ENCODE measurements around the gene SLC6A18. TPM values are rescaled to one million over a fixed set of nuclear protein-coding genes. Genes with fewer than 3 reads are reported as not detected.

SLC6A18 gene
- total RNA-seq, 1 donor from 2014 or later: not detected

GRCh38 chr5:1277781-1278180 lies 52.6 kb downstream of the SLC6A18 start:
- Histone ChIP-seq H3K27me3 (no peaks in the 10 kb centered on the region), H3K9me3 (no peaks in the 10 kb centered on the region), H3K4me1 (no peaks in the 10 kb centered on the region), H3K27ac (no peak overlapping the region), H3K36me3 (no peaks in the 10 kb centered on the region), H3K4me3 (no peak overlapping the region)
- intact Hi-C loops (cut with DNase I): no loop called here
- no peak for DNase-seq (ENCODE audit: extremely low spot score in 2 of 2)
- TF ChIP-seq CTCF (IDR thresholded peaks at IDR 0.05) (no peak), POLR2A (IDR thresholded peaks at IDR 0.05) (no peak), POLR2AphosphoS5 (IDR thresholded peaks at IDR 0.05; ENCODE audit: insufficient read depth in 1 of 2, low read depth in 1 of 2) (no peak)

- no peaks in the 10 kb centered on the region for H3K36me3 ChIP-seq
- intact Hi-C loops (cut with DNase I): no loop called here
- no peaks in the 10 kb centered on the region for H3K9me3 ChIP-seq
- no peaks in the 10 kb centered on the region for H3K27me3 ChIP-seq
- no peak for DNase-seq (ENCODE audit: extremely low spot score in 2 of 2)
- no peak overlapping the region for H3K4me3 ChIP-seq
- H3K4me1 ChIP-seq: no peaks in the 10 kb centered on the region
- H3K27ac ChIP-seq: no peak overlapping the region
- no peak for TF ChIP-seq POLR2A (IDR thresholded peaks at IDR 0.05)
- no peak for TF ChIP-seq CTCF (IDR thresholded peaks at IDR 0.05)
These were observed 53.0 kb downstream of the SLC6A18 start for GRCh38 chr5:1278216-1278615.

GRCh38 chr5:1278656-1279442 lies 53.7 kb downstream of the SLC6A18 start:
- no peaks in the 10 kb centered on the region for H3K27me3 ChIP-seq
- no peak for TF ChIP-seq CTCF (IDR thresholded peaks at IDR 0.05)
- no peak overlapping the region for H3K4me3 ChIP-seq
- H3K27ac ChIP-seq: no peak overlapping the region
- no peaks in the 10 kb centered on the region for H3K4me1 ChIP-seq
- intact Hi-C loops (cut with DNase I): no loop called here
- no peaks in the 10 kb centered on the region for H3K9me3 ChIP-seq
- no peak for DNase-seq (ENCODE audit: extremely low spot score in 2 of 2)
- H3K36me3 ChIP-seq: no peaks in the 10 kb centered on the region

- DNase-seq (ENCODE audit: extremely low spot score in 2 of 2): no peak
- H3K9me3 ChIP-seq: no peaks in the 10 kb centered on the region
- no peak overlapping the region for H3K27ac ChIP-seq
- H3K4me1 ChIP-seq: no peaks in the 10 kb centered on the region
- TF ChIP-seq CTCF (IDR thresholded peaks at IDR 0.05) (no peak), POLR2A (IDR thresholded peaks at IDR 0.05) (no peak), POLR2AphosphoS5 (IDR thresholded peaks at IDR 0.05; ENCODE audit: insufficient read depth in 1 of 2, low read depth in 1 of 2) (no peak)
- intact Hi-C loops (cut with DNase I): no loop called here
- no peak overlapping the region for H3K4me3 ChIP-seq
- no peaks in the 10 kb centered on the region for H3K27me3 ChIP-seq
- no peaks in the 10 kb centered on the region for H3K36me3 ChIP-seq
These were observed 54.4 kb downstream of the SLC6A18 start for GRCh38 chr5:1279443-1280151.

All from vagina (tissue), 2 donors.